ENCODE results near the gene MUC6. TPM values are rescaled to one million over a fixed set of nuclear protein-coding genes. Genes with fewer than 3 reads are reported as not detected.

Gene MUC6
- total and polyA plus RNA-seq, 2 experiments from 2014 or later: not detected

GRCh38 chr11:1072821-1073231 lies 36.3 kb upstream of the MUC6 start:
- in situ Hi-C loops (cut with MboI): no loop called here
- H3K4me1 ChIP-seq (ENCODE audit: insufficient read depth): peaks cover 8% of the 10 kb centered on the region
- 66 to 71% methylated on average over 9 of the region's 9 CpGs for WGBS, 2 experiments (ENCODE audit: low coverage in 1 of 2, low lambda C conversion rate in 2 of 2, missing lambda C conversion rate in 2 of 2)

GRCh38 chr11:1072116-1072820 lies 35.8 kb upstream of the MUC6 start:
- no peaks in the 10 kb centered on the region for H4K20me1 ChIP-seq (ENCODE audit: insufficient read depth)
- H3K79me2 ChIP-seq (ENCODE audit: insufficient read depth): no peaks in the 10 kb centered on the region
- H3K9me2 ChIP-seq (ENCODE audit: insufficient read depth): no peaks in the 10 kb centered on the region
- H3K36me3 ChIP-seq (ENCODE audit: low read depth): no peaks in the 10 kb centered on the region
- in situ Hi-C loops (cut with MboI): no loop called here
- 49 to 54% methylated on average over 13 to 18 of the region's 18 CpGs for WGBS, 2 experiments (ENCODE audit: low coverage in 1 of 2, low lambda C conversion rate in 2 of 2, missing lambda C conversion rate in 2 of 2)
- no peaks in the 10 kb centered on the region for H3F3A ChIP-seq (ENCODE audit: insufficient read depth)
- no peaks in the 10 kb centered on the region for H3K9me3 ChIP-seq (ENCODE audit: low read depth)
- H3K4me2 ChIP-seq (ENCODE audit: unreplicated experiment): no peak overlapping the region
- H3K4me3 ChIP-seq: no peak overlapping the region
- DNase-seq: peak; percentile 48
- TF ChIP-seq EZH2phosphoT487 (IDR thresholded peaks at IDR 0.05; ENCODE audit: insufficient read depth, low read depth) (no peak), EZH2 (IDR thresholded peaks at IDR 0.05; ENCODE audit: insufficient read depth, poor library complexity, severe bottlenecking) (no peak)
- H3K27ac ChIP-seq: no peak overlapping the region
- no peak overlapping the region for H2AFZ ChIP-seq
- H3K4me1 ChIP-seq (ENCODE audit: insufficient read depth): peaks cover 8% of the 10 kb centered on the region
- no peak overlapping the region for H3K9ac ChIP-seq
- H3K27me3 ChIP-seq (replicated peaks; ENCODE audit: insufficient read depth): no peaks in the 10 kb centered on the region

More at GRCh38 chr11:1072821-1073231, 36.3 kb upstream of the MUC6 start:
- H3K4me2 ChIP-seq (ENCODE audit: unreplicated experiment): no peak overlapping the region
- no peak overlapping the region for H3K9ac ChIP-seq
- H3K36me3 ChIP-seq (ENCODE audit: low read depth): no peaks in the 10 kb centered on the region
- H3K9me2 ChIP-seq (ENCODE audit: insufficient read depth): no peaks in the 10 kb centered on the region
- H3K27ac ChIP-seq: no peak overlapping the region
- TF ChIP-seq EZH2 (IDR thresholded peaks at IDR 0.05; ENCODE audit: insufficient read depth, poor library complexity, severe bottlenecking) (no peak), EZH2phosphoT487 (IDR thresholded peaks at IDR 0.05; ENCODE audit: insufficient read depth, low read depth) (no peak)
- no peaks in the 10 kb centered on the region for H3K79me2 ChIP-seq (ENCODE audit: insufficient read depth)
- no peak overlapping the region for H2AFZ ChIP-seq
- DNase-seq: no peak
- H3K27me3 ChIP-seq (replicated peaks; ENCODE audit: insufficient read depth): no peaks in the 10 kb centered on the region
- no peaks in the 10 kb centered on the region for H3F3A ChIP-seq (ENCODE audit: insufficient read depth)
- no peaks in the 10 kb centered on the region for H3K9me3 ChIP-seq (ENCODE audit: low read depth)
- no peaks in the 10 kb centered on the region for H4K20me1 ChIP-seq (ENCODE audit: insufficient read depth)
- no peak overlapping the region for H3K4me3 ChIP-seq

GRCh38 chr11:1071571-1072115 lies 35.1 kb upstream of the MUC6 start:
- Histone ChIP-seq H3F3A (ENCODE audit: insufficient read depth) (no peaks in the 10 kb centered on the region), H3K27ac (no peak overlapping the region), H3K4me3 (no peak overlapping the region), H4K20me1 (ENCODE audit: insufficient read depth) (no peaks in the 10 kb centered on the region), H3K4me1 (ENCODE audit: insufficient read depth) (peaks cover 8% of the 10 kb centered on the region), H3K79me2 (ENCODE audit: insufficient read depth) (no peaks in the 10 kb centered on the region), H3K9me3 (ENCODE audit: low read depth) (no peaks in the 10 kb centered on the region), H3K4me2 (ENCODE audit: unreplicated experiment) (no peak overlapping the region), H3K36me3 (ENCODE audit: low read depth) (no peaks in the 10 kb centered on the region), H3K27me3 (replicated peaks; ENCODE audit: insufficient read depth) (no peaks in the 10 kb centered on the region), H3K9ac (no peak overlapping the region), H2AFZ (no peak overlapping the region), H3K9me2 (ENCODE audit: insufficient read depth) (no peaks in the 10 kb centered on the region)
- TF ChIP-seq EZH2phosphoT487 (IDR thresholded peaks at IDR 0.05; ENCODE audit: insufficient read depth, low read depth): no peak
- TF ChIP-seq EZH2 (IDR thresholded peaks at IDR 0.05; ENCODE audit: insufficient read depth, poor library complexity, severe bottlenecking): no peak
- 65 to 68% methylated on average over 15 to 21 of the region's 21 CpGs for WGBS, 2 experiments (ENCODE audit: low coverage in 1 of 2, low lambda C conversion rate in 2 of 2, missing lambda C conversion rate in 2 of 2)
- in situ Hi-C loops (cut with MboI): no loop called here
- no peak for DNase-seq

- Histone ChIP-seq H3F3A (ENCODE audit: insufficient read depth) (no peaks in the 10 kb centered on the region), H3K4me1 (ENCODE audit: insufficient read depth) (peaks cover 8% of the 10 kb centered on the region), H3K27ac (no peak overlapping the region), H3K9me3 (ENCODE audit: low read depth) (no peaks in the 10 kb centered on the region), H2AFZ (no peak overlapping the region), H3K9me2 (ENCODE audit: insufficient read depth) (no peaks in the 10 kb centered on the region), H3K27me3 (replicated peaks; ENCODE audit: insufficient read depth) (0 out of 2 replicates have a peak, but pooled peaks cover 3% of the 10 kb centered on the region), H4K20me1 (ENCODE audit: insufficient read depth) (no peaks in the 10 kb centered on the region), H3K79me2 (ENCODE audit: insufficient read depth) (no peaks in the 10 kb centered on the region), H3K36me3 (ENCODE audit: low read depth) (no peaks in the 10 kb centered on the region), H3K4me3 (no peak overlapping the region), H3K9ac (no peak overlapping the region), H3K4me2 (ENCODE audit: unreplicated experiment) (no peak overlapping the region)
- in situ Hi-C loops (cut with MboI): no loop called here
- TF ChIP-seq EZH2phosphoT487 (IDR thresholded peaks at IDR 0.05; ENCODE audit: insufficient read depth, low read depth) (no peak), EZH2 (IDR thresholded peaks at IDR 0.05; ENCODE audit: insufficient read depth, poor library complexity, severe bottlenecking) (no peak)
- 63 to 65% methylated on average over 9 of the region's 9 CpGs for WGBS, 2 experiments (ENCODE audit: low coverage in 1 of 2, low lambda C conversion rate in 2 of 2, missing lambda C conversion rate in 2 of 2)
- DNase-seq: no peak
These were observed 34.3 kb upstream of the MUC6 start for GRCh38 chr11:1070594-1071462.

All from GM23248 (cell line).